GM18868 (cell line): ENCODE measurements around the gene CHMP1A.
"Not testable (repeated sequence)": the region's sequence is repeated elsewhere in the genome, so short reads cannot be mapped to it uniquely, and the experiment has no call there.

Experiments
- ATAC-seq: cut with Tn5 transposase; IDR thresholded peaks from one replicate; pipeline ENCODE4 v1.9.1; 2021; ENCODE audit warnings: mild to moderate bottlenecking, moderate library complexity; ENCODE audit not compliant: unreplicated experiment

CHMP1A gene

DNA sequence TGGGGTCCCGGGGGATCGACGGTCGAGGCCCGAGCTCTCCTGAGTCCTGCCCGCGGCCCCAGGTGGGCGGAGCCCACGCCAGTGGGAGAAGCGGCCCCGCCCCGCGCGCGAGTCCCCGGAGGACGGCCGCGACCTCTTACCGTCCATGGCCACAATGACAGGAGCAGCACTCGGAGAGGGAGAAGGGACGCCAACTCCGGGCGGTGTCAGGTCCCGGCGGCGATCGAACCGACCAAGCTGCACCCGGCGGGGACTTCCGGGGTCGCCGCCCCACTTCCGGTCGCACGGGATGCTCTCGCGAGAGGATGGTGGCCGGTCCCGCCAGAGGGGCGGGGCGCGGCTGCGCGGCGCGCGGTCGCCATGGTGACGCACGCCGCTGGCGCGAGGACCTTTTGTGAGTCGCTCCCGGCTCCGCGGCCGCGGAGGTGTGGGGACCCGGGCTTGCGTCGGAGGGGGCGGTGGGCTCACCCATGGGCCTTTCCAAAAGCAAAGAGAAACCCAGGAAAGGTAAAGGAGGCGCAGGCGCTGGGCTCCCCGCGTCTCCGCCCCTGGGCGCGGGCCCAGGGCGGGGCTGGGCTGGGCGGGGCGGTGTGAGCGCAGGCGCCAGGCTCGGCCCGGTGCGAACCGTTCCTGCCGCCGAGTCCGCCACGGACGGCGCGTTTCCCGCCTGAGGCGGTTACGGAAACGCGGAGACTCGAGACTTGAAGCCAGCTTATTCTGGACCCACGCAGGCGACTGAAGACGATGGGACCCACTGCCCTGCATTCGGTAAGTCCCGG, at the start of gene CHMP1A, which contains the start of gene SPATA33:
Gene CHMP1A (minus strand): TSS at position 267 of the 779 bp plus-strand sequence. CDS start 120 bp downstream, at position 147.
Gene SPATA33 (plus strand): TSS at position 395 of the 779 bp plus-strand sequence. CDS start 76 bp downstream, at position 471.
- ATAC-seq, result peak; percentile 87

DNA sequence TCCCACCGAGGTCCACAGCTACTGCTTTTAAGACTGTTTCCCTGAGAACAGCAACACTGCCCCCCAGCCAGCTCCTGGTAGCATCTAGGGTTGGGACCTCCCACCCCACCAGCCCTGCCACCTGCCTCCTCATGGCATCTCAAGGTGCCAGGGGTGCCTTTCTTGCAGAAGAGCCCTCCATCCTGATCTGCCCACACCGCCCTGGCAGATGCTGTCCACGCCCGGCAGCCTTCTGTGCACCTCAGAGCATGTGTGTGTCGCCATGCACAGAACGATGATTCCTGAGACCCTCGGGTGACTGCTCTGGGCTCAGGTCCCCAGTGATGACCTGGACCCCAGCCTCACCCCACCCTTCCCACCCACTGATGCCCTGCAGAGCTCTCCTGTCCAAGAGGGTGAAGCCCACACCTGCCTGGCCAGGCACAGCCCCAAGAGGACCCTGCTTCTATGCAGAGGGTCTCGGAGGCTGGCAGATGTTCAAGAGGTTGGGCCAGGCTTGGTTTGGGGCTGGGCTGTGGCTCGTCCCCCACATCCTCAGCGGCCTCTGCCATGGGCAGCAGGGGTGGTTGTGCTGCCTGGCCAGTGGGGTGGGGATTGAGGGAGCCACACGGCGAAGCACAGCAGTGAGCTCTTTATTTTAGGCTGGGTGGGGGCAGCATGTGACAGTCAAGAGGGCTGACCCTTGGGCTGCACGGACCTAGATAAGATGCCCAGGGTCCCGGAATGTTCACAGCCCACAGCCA, 49.2 kb upstream of the CHMP1A start:
- ATAC-seq, result no peak

DNA sequence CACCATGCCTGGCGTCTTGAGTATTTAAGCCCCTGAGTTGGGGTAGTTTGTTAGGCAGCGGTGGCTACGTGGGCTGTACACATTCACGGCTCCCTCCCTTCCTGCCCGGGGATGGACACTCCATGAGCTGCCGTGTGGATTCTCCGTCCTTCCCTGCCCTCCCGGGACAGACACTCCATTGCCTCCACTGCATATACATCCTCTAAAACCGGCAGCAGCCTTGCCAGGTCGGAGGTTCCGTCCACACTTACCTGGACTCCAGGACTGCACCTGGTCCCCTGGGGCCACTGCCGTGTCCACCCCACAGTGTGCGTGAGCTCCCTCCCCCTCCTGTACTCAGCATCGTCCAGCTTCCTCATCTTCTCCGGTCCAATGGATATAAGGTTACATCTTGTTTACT, 47.5 kb upstream of the CHMP1A start:
- ATAC-seq, result no peak

DNA sequence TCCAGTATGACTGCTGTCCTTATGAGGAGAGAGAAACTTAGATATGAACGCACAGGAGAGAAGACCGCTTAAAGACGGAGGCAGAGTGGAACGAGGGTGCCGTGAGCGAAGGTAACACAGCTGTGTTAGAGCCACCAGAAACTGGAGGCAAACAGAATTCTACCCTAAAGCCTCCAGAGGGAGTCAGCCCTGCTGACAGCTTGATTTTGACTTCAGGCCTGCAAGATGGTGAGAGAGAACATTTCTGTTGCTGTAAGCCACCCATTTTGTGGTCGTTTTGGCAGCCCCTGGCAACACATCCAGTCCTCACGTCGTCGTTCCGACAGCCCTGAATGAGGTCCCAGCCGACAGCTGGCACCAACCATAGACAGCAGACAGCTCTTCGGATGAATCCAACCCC, 46.8 kb upstream of the CHMP1A start:
- ATAC-seq, result no peak

DNA sequence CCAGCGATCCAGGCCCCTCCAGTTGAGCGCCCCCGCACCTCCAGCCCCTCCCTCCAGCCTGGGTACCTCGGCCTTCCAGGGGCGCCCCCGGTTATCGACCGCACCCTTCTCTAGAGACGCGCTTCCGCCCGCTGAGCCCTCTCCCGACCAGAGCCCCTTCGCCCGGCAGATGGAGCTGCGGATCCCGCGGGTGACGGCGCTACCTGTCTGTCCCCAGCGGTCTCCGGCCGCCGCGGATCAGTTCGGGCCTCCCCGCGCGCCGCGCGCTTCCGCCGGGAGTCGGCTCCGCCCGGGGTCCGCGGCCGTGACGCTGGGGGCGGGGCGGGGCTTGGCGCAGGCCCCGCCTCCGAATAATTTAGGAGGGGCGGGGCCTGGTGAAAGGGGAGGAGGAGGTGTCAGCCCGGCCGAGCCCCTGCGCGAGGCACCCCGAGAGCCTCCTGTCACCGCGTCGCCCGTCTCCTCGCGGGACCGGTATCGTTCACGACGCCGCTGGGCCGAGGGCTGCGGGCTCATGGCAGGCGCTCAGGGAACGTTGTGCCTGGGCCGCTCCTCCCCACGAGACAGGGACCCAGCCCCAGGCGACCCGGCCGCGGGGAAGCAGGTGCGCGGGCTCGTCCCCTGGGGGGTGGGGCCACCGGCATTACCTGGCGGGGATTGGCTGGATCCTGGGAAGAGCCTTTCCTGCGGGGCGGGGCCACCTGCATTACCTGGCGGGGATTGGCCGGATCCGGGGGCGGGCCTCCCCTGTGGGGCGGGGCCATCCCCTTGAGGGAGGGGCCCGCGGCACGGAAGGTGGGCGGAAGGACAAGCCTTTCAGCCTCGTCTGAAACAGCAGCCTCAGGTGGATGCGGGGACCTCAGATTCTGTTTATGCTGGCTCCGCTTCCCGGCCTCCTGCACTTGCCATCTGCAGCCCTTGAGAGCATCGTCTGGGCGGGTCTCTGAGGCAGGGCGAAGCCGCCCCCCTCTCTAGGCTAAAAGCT, 44.2 kb upstream of the CHMP1A start, which contains the start of gene SPATA2L:
Gene SPATA2L (minus strand): TSS at position 281 of the 982 bp plus-strand sequence. CDS start 473 bp downstream, outside the sequence.
- peak; percentile 68 for ATAC-seq

DNA sequence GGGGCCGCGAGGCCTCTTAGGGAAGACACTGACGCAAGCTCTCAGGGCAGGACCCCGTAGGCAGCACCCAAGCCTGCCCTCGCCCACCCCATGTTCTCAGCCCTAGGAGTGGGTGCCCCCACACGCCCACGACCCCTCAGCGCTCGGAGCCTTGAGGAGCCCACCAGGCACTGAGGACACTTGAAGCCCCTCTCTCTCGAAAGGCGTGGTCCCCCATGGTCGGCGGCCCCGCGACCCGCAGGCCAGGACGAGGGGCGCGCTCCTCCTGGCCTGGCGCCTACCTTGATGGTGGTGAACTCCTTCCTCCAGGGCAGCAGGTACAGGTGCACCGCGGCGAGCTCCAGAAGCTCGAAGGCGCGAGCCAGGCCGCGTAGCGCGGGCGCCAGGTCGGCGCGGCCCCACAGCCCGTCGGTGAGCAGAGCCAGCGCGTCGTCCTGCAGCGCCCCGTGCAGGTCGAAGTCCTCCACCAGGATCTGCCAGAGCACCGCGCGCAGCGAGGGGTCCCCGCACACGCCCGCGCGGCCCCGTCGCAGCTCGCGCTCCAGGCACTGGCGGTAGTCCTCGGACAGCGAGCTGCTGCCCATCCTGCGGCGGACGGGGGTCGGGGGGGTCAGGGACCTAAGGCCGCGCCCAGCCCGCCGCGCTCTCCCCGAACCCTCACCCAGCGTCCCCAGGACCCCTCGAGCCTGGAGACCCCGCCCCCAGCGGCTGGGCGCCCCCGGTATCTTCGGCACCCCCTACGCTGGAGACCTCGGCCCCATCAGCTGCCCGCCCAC, 43.3 kb upstream of the CHMP1A start:
- ATAC-seq, result no peak

DNA sequence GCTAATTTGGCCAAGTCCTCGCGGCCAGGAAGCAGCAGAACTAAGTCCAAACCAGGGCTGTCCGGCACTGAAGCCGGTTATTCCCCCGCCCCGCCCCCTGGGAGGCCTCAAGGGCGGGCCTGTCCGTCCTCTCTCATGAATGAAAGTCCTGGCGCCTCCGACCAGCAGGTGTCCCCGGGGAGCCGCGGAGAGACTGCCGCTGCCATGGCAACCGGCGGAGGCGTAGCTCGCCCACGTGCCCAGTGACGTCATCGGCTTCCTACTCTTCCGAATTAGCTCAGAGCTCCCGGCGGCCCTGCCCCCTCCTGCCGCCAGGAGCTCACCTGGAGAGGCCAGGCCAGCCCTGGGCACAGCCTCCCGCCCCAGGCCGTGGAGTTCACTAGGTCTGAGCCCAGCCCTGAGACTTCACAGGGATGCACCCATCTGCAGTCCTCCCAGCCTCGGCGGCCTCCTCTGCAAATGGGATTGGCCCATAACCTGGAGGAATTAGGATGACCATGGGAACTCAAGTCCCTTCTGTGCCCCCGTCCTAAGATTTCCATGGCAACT, 42.7 kb upstream of the CHMP1A start:
- ATAC-seq, result peak; percentile 43

DNA sequence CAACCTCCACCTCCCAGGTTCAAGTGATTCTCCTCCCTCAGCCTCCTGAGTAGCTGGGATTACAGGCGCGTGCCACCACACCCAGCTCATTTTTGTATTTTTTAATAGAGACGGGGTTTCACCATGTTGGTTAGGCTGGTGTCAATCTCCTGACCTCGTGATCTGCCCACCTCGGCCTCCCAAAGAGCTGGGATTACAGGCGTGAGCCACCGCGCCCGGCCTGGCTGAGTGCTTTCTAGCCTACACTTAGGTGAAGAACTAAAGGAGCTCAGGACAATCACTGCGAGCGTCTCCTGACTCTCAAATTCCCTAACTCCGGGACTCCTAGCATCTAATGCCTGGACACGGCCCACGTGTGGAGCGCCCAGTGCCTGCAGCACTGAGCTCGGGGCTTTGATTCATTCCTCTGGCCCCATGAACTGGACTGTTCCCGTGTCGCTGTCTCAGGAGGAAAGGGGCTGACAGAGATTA, 42.2 kb upstream of the CHMP1A start:
- not testable (repeated sequence) for ATAC-seq

DNA sequence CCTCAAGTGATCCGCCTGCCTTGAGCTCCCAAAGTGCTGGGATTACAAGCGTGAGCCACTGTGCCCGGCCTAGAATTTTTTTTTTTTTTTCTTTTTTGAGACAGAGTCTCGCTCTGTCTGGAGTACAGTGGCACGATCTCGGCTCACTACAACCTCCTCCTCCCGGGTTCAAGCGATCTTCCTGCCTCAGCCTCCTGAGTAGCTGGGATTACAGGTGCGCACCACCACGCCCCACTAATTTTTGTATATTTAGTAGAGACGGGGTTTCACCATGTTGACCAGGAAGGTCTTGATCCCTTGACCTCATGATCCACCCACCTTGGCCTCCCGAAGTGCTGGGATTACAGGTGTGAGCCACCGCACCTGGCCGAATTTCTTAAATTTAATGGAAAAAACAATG, 41.2 kb upstream of the CHMP1A start:
- ATAC-seq, result not testable (repeated sequence)

DNA sequence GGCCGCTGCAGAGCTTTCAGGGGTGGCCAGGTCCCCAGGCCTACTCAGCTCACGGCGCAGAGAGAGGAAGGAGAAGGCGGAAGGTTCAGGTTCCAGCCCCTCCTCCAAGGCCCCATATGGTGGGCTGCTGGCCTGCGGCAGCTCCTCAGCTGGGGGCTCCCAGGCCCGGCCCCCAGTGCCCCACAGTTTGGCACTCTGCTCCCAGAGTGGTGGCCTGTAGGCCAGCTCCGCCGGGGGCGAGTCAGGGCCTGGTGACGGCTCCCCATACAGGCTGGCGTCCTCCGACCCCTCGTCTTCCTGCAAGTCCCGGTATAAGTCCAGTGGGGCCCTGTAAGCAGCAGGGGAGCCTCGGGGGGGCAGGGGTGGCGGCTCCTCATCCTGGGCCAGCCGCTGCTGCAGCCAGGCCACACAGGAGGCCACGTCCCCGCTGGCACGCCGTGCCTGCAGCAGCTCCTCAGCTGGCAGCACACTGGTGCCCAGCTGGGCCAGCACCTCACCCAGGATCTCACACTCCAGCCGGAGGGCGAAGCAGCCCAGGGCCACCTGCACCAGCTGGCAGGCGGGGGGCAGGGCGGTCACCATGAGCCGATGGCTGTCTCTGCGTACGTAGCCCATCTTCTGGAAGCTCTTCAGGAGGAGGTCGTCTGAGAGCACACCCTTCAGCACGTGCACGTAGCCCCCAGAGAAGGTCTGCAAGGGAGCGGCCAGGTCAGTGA, 40.3 kb upstream of the CHMP1A start:
- no peak for ATAC-seq

DNA sequence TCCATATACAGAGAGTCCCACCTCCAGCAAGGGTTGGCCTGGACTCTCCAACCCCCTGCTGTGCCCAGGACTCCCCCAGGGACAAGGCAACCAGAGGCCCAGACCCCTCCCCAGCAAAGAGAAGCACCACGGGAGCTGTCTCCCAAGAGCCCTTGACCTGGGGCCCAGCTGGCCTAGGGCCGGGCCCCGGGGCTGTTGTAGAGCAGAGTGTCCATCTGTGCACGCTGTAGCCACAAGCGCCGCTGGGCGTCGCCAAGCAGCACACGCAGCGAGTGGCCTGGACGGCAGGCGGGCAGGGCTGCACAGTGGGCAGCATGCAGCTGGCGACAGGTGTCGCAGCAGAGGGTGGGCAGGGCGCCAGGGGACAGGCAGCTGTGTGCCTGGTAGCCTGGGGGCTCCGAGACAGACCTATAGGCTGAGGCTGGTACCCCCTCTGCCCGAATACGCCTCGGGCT, 39.7 kb upstream of the CHMP1A start:
- ATAC-seq, result no peak

DNA sequence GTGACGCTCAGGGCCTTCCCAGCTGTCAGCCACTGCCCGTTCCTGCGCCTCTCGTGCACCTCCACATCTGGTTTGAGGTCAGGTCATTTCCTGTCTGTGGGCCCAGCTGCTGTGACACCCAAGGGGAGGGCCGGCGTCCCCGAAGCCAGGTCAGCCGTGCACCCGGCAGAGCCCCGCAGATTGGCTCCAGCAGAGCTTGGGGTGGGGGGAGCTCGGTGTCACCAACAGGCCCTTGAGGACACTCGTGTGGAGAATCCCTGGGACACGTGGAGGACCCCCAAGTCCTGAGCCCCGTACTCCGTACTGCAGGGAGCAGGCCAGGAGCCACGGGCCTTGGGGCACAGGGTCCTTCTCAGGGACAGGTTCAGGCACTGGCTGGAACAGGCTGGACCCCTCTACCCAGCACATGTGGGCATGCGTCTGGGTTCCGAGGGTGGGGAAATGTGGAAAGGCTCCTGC, 39.2 kb upstream of the CHMP1A start:
- ATAC-seq, result no peak

DNA sequence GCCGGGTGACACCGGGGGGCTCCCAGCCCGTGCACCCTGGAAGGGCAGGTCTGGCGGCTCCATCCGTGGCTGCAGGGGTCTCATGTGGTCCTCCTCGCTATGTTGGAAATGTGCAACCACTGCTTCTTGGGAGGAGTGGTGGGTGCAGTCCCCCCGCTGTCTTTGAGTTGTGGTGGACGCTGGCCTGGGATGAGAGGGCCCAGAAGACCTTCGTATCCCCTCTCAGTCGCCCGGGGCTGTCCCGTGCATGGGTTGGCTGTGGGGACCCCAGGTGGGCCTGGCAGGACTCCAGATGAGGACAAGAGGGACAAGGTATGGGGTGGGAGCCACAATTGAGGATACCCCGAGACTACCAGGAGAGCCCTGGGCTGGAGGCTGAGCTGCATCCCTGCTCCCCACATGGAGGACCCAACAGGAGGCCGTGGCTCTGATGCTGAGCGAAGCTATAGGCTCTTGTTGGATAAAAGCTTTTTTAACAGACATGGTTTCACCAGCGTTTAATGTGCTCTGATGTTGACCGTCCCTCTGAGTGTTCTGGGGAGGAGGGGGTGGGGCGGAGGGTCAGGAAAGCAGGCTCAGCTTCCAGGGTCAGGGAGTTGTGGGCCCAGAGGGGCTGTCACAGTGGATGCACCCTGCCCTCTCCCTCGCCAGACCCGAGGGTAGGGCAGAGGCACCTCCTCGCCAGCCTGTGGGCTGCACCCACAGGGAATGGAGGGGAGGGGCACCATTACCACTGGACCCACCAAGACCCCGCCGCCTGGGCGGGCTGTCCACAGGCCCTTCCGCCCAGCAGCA, 38.6 kb upstream of the CHMP1A start:
- ATAC-seq, result no peak

DNA sequence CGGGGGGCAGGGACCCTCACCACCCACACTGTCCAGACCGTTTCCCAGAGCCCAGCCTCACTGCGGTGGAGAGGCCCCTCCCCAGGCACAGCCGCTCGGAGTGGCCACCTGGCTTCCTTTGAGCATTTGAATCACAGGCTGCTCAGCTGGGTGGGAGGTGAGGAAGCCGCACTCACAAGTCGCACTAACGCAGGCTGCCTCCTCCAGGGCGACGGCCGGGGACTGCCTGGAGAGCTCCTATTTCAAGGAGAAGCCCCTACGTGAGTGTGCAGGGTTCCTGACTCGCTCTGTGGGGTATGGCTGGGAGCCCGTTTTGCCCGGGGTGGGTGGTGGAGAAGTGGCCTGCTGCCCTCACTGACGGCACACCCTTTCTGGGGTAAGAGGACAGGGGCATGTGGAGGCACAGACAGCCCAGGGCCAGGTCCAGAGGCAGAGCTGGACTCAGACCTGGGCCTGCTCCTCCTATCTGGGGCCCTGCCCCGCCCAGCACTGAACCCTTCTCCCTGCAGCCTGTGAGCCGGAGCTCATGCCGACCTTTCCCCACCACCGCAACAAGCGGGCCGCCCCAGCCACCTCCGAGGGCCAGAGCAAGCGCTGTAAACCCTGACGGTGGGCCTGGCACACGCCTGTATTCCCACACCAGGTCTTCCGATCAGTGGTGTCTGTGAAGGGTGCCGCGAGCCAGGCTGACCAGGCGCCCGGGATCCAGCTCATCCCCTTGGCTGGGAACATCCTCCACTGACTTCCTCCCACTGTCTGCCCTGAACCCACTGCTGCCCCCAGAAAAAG, 37.8 kb upstream of the CHMP1A start:
- no peak for ATAC-seq

DNA sequence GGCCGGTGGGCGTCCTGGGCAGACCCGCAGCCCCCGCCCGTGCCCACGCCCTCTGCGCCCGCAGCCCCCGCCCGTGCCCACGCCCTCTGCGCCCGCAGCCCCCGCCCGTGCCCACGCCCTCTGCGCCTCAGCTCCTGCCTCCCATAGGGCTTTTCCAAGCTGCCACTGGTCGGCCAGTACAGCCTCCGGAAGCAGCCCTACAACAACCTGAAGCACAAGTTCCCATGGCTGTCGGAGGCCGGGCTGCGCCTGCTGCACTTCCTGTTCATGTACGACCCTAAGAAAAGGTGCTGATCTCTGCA, 37.2 kb upstream of the CHMP1A start:
- not testable (repeated sequence) for ATAC-seq

DNA sequence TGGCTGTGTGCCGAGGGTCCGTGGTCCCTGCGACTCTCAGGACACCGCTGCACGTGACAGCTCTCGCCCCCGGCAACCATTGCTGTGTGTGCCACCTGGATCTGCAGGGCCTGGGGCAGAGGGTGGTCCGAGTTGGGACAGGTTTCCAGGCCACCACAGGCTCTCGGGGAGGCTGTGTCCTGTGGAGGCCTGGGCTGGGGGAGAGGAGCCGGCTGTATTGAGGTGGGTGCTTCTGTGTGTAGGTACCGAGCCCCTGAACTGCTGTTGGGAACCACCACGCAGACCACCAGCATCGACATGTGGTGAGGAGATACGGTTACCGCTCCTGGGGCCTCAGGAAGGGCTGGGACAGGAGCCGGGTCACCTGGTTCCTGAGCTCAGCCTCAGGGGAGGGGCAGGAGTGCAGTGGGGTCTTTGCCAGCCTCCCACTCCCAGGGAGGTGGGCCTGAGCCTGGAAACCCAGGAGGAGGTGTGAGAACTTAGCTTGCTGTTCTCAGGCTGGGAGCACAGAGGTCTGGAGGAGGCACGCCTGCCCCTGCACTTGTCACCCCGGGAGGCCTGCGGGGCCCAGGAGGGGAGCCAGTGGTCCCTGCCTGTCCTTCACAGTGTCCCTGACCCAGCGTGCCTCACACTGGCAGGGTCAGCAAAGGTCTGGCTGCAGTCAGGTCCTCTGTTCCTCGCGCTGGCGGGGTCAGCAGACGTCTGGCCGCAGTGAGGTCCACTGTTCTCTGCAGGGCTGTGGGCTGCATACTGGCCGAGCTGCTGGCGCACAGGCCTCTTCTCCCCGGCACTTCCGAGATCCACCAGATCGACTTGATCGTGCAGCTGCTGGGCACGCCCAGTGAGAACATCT, 36.6 kb upstream of the CHMP1A start:
- no peak for ATAC-seq
